Endothelial cell of umbilical vein (primary cell): ENCODE data around the gene ATP12A. TPM values are rescaled to one million over a fixed set of nuclear protein-coding genes. Genes with fewer than 3 reads are reported as not detected.

Experiments used
- BruUV-seq: library from RNA; stranded (reverse); fragments of 400-500 nt; replicated peaks from 2 replicates; lab custom pipeline; 2021; lab: Mats Ljungman, UMichigan
- CTCF ChIA-PET: fragments of 300-600, 350-600 bp; sonication (Branson Sonifier 250); formaldehyde crosslinking; loops from one replicate; lab custom pipeline; 2021; ENCODE audit warnings: antibody characterized with exemption, inconsistent platforms; lab: Charles Lee
- POLR2A ChIA-PET: fragments of 300-600, 350-600 bp; sonication (Branson Sonifier 250); formaldehyde crosslinking; loops from one replicate; lab custom pipeline; 2021; ENCODE audit warnings: antibody characterized with exemption, inconsistent platforms; lab: Charles Lee
- DNase-seq: peaks from one replicate; pipeline ENCODE4 v3.0.0-alpha.2; 2011; ENCODE audit warnings: low read depth, low spot score
- FAIRE-seq: peaks from 2 replicates; lab custom pipeline; 2011; peaks lifted over from hg19 to GRCh38; lab: Jason Lieb, UNC
- H2AFZ ChIP-seq: 2 replicates; pipeline ENCODE4 v1.6.0; 2012; ENCODE audit warnings: low read depth, low read length, control low read depth, inconsistent platforms
- H3K27ac ChIP-seq: 2 replicates; pipeline ENCODE4 v1.5.1; 2011; ENCODE audit warnings: low read depth, mild to moderate bottlenecking, control low read depth, low read length, moderate library complexity; ENCODE audit not compliant: insufficient read depth
- H3K27me3 ChIP-seq, 2 experiments: 2 replicates each; pipeline versions ENCODE4 v1.6.0 to v1.6.1; 2011; ENCODE audit warnings: low read length in 2 of 2, mixed read lengths in 1 of 2; ENCODE audit not compliant: control insufficient read depth in 2 of 2, insufficient read depth in 2 of 2
- H3K36me3 ChIP-seq, 2 experiments: 2 replicates in 1 of 2; 3 replicates in 1 of 2; pipeline ENCODE4 v1.5.1; 2011; ENCODE audit warnings: low read length in 2 of 2, mild to moderate bottlenecking in 1 of 2, moderate library complexity in 1 of 2; ENCODE audit not compliant: control insufficient read depth in 2 of 2, insufficient read depth in 2 of 2; ENCODE audit errors: extremely low read depth in 1 of 2
- H3K4me1 ChIP-seq: 3 replicates; pipeline ENCODE4 v1.5.1; 2011; ENCODE audit warnings: mild to moderate bottlenecking, low read length; ENCODE audit not compliant: control insufficient read depth, insufficient read depth; ENCODE audit errors: extremely low read depth
- H3K4me2 ChIP-seq: 2 replicates; pipeline ENCODE4 v1.6.1; 2011; ENCODE audit warnings: low read length, control low read depth, mixed read lengths; ENCODE audit not compliant: insufficient read depth
- H3K4me3 ChIP-seq, 3 experiments: fragments of 200-600 bp in 1 of 3; sonication (generic), shearing (Covaris generic) in 1 of 3; replicated peaks in 1 of 3; 2 replicates each; pipeline ENCODE4 v1.5.1; 2011 to 2016; ENCODE audit warnings: control low read depth in 3 of 3, low read length in 3 of 3, mild to moderate bottlenecking in 2 of 3, inconsistent platforms in 1 of 3, low read depth in 1 of 3, moderate library complexity in 1 of 3; ENCODE audit not compliant: insufficient read depth in 1 of 3
- H3K79me2 ChIP-seq: 2 replicates; pipeline ENCODE4 v1.6.0; 2012; ENCODE audit warnings: low read length, inconsistent platforms; ENCODE audit not compliant: control insufficient read depth, insufficient read depth
- H3K9ac ChIP-seq: replicated peaks from 2 replicates; pipeline ENCODE3; 2011; ENCODE audit warnings: low read length, control low read depth; ENCODE audit not compliant: insufficient read depth; ENCODE audit errors: extremely low read depth
- H3K9me1 ChIP-seq: replicated peaks from 3 replicates; pipeline ENCODE4 v1.6.0; 2011; ENCODE audit warnings: mild to moderate bottlenecking, low read length; ENCODE audit not compliant: control insufficient read depth, insufficient read depth; ENCODE audit errors: extremely low read depth
- H3K9me3 ChIP-seq: replicated peaks from 2 replicates; pipeline ENCODE4 v1.5.1; 2012; ENCODE audit warnings: low read length, inconsistent platforms; ENCODE audit not compliant: control insufficient read depth, insufficient read depth
- H4K20me1 ChIP-seq: replicated peaks from 2 replicates; pipeline ENCODE3; 2011; ENCODE audit warnings: mild to moderate bottlenecking, low read length; ENCODE audit not compliant: control insufficient read depth, insufficient read depth; ENCODE audit errors: extremely low read depth
- EZH2 ChIP-seq: IDR thresholded peaks from 2 replicates; pipeline ENCODE4 v1.6.1; 2012; ENCODE audit warnings: borderline replicate concordance, low read depth, mild to moderate bottlenecking, moderate library complexity, low read length, inconsistent platforms; ENCODE audit not compliant: severe bottlenecking
- FOS ChIP-seq: IDR thresholded peaks from 2 replicates; pipeline ENCODE4 v1.6.1; 2011; ENCODE audit warnings: mild to moderate bottlenecking, low read length, moderate library complexity, borderline replicate concordance; ENCODE audit not compliant: insufficient read depth
- GATA2 ChIP-seq: IDR thresholded peaks from 2 replicates; pipeline ENCODE4 v1.7.0; 2011; ENCODE audit warnings: low read depth, mild to moderate bottlenecking, moderate library complexity, mixed read lengths, low read length; ENCODE audit not compliant: insufficient read length, insufficient read depth
- JUN ChIP-seq: IDR thresholded peaks from 2 replicates; pipeline ENCODE4 v1.6.1; 2011; ENCODE audit warnings: borderline replicate concordance, low read depth; ENCODE audit not compliant: insufficient read length, insufficient read depth
- MYC ChIP-seq: IDR thresholded peaks from one replicate; pipeline ENCODE4 v1.6.1; 2011; ENCODE audit warnings: mild to moderate bottlenecking, low read depth, low read length
- POLR2A ChIP-seq: IDR thresholded peaks from 2 replicates; pipeline ENCODE4 v1.6.1; 2012; ENCODE audit warnings: low read depth, mild to moderate bottlenecking, control low read depth, low read length
- POLR2AphosphoS5 ChIP-seq: IDR thresholded peaks from 2 replicates; pipeline ENCODE4 v1.6.1; 2012; ENCODE audit warnings: low read depth, mild to moderate bottlenecking, control low read depth, low read length, moderate library complexity; ENCODE audit not compliant: insufficient read depth
- dilution Hi-C: fragments of 300-500 bp; cut with MboI; formaldehyde crosslinking; loops from one replicate; pipeline ENCODE4 v1.15.0; 2019; ENCODE audit warnings: low sequenced_read_pairs; ENCODE audit not compliant: extremely low pct_ligation_motif_present
- intact Hi-C: fragments of 100-400 bp; cut with micrococcal nuclease; formaldehyde crosslinking; loops from one replicate; pipeline ENCODE4 v1.10.0; 2022
- polyA plus RNA-seq, 4 experiments: library from polyadenylated mRNA; depleted of rRNA in 3 of 4; stranded (reverse) in 3 of 4; unstranded in 1 of 4; fragments of >200 nt; gene quantifications; 2 replicates each; pipeline versions ENCODE4 v1.2.1 to v1.2.3, GENCODE V29; 2011 to 2012; ENCODE audit warnings: missing spikeins in 1 of 4
- total RNA-seq: library from RNA; stranded (reverse); gene quantifications from 2 replicates; pipeline ENCODE4 v1.2.3, GENCODE V29; 2021
- TF ChIP-seq, protein P1 (sequence below), 2 donors: IDR thresholded peaks; 1 replicate in 1 of 2; 2 replicates in 1 of 2; pipeline ENCODE4 v1.5.1; 2011; ENCODE audit warnings: low read length in 2 of 2, mild to moderate bottlenecking in 2 of 2, moderate library complexity in 2 of 2, control low read depth in 1 of 2, inconsistent platforms in 1 of 2, low read depth in 1 of 2; ENCODE audit not compliant: insufficient read depth in 1 of 2; ENCODE audit errors: extremely low read depth in 1 of 2
- TF ChIP-seq, protein P2 (sequence below): IDR thresholded peaks from 2 replicates; pipeline ENCODE4 v1.6.1; 2011; ENCODE audit not compliant: insufficient read depth, insufficient read length

The ATP12A gene
- total and polyA plus RNA-seq, 2 donors (not counting 3 experiments of a cell fraction or from before 2014, with no cell fraction given): not detected

- no peaks in the 10 kb centered on the region for H3K9me1 ChIP-seq
- no peaks in the 10 kb centered on the region for H3K36me3 ChIP-seq
- H3K9me3 ChIP-seq: no peaks in the 10 kb centered on the region
- H4K20me1 ChIP-seq: no peaks in the 10 kb centered on the region
- intact Hi-C loops (no loop called here), dilution Hi-C loops (no loop called here)
- no peak overlapping the region for H2AFZ ChIP-seq
- peaks cover 3 to 5% of the 10 kb centered on the region in 2 experiments for H3K27me3 ChIP-seq
- H3K79me2 ChIP-seq: no peaks in the 10 kb centered on the region
- no peak overlapping the region for H3K4me2 ChIP-seq
- ChIA-PET CTCF (interaction anchor here (1.0 to 1.8 kb wide), 3 partner anchors 10 to 255 kb away, joined by 3 read pairs; no protein-coding TSS in a partner anchor), POLR2A (no interaction called here)
- H3K27ac ChIP-seq: no peak overlapping the region
- no peak overlapping the region for H3K9ac ChIP-seq
- no peak for DNase-seq
- H3K4me1 ChIP-seq: no peaks in the 10 kb centered on the region
- TF ChIP-seq EZH2 (no peak), POLR2A (no peak), GATA2 (no peak), JUN (no peak), POLR2AphosphoS5 (no peak), MYC (no peak), FOS (no peak)
- TF ChIP-seq, protein P1, sequence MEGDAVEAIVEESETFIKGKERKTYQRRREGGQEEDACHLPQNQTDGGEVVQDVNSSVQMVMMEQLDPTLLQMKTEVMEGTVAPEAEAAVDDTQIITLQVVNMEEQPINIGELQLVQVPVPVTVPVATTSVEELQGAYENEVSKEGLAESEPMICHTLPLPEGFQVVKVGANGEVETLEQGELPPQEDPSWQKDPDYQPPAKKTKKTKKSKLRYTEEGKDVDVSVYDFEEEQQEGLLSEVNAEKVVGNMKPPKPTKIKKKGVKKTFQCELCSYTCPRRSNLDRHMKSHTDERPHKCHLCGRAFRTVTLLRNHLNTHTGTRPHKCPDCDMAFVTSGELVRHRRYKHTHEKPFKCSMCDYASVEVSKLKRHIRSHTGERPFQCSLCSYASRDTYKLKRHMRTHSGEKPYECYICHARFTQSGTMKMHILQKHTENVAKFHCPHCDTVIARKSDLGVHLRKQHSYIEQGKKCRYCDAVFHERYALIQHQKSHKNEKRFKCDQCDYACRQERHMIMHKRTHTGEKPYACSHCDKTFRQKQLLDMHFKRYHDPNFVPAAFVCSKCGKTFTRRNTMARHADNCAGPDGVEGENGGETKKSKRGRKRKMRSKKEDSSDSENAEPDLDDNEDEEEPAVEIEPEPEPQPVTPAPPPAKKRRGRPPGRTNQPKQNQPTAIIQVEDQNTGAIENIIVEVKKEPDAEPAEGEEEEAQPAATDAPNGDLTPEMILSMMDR (IDR thresholded peaks at IDR 0.05; ENCODE audit: extremely low read depth in 1 of 2, insufficient read depth in 1 of 2, low read depth in 1 of 2, low read length in 2 of 2): no peak
- TF ChIP-seq, protein P2, sequence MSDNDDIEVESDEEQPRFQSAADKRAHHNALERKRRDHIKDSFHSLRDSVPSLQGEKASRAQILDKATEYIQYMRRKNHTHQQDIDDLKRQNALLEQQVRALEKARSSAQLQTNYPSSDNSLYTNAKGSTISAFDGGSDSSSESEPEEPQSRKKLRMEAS: no peak
- no peak for FAIRE-seq
- no peak overlapping the region for H3K4me3 ChIP-seq
- no TSS peak for BruUV-seq
Measured at GRCh38 chr13:24740014-24740890, 60.0 kb downstream of the ATP12A start.
